Spleen (tissue), 11 donors: ENCODE measurements around the gene SETBP1. TPM values are rescaled to one million over a fixed set of nuclear protein-coding genes. Genes with fewer than 3 reads are reported as not detected.
A peak's percentile ranks its signal among the peaks of the same experiment; 100 is the strongest.

Experiments
- DNase-seq: peaks from one replicate; pipeline ENCODE4 v3.0.0-alpha.2; 2020
- H3K27ac ChIP-seq, 8 donors: fragments of 200-600 bp; sonication (generic) in 7 of 8; 1 replicate in 4 of 8; 2 replicates in 4 of 8; pipeline versions ENCODE4 v1.5.0 to v1.8.0; 2016 to 2021; ENCODE audit warnings: inconsistent platforms in 4 of 8, mild to moderate bottlenecking in 4 of 8, moderate library complexity in 1 of 8
- H3K27me3 ChIP-seq, 7 donors: fragments of 200-600 bp; sonication (generic) in 6 of 7; replicated peaks in 1 of 7; 1 replicate in 4 of 7; 2 replicates in 3 of 7; pipeline versions ENCODE4 v1.5.0 to v1.8.0; 2016 to 2021; ENCODE audit warnings: inconsistent platforms in 3 of 7, mild to moderate bottlenecking in 1 of 7
- H3K36me3 ChIP-seq, 6 donors: fragments of 200-600 bp; sonication (generic) in 5 of 6; 1 replicate in 4 of 6; 2 replicates in 2 of 6; pipeline versions ENCODE4 v1.5.0 to v1.8.0; 2016 to 2021; ENCODE audit warnings: inconsistent platforms in 2 of 6
- H3K4me1 ChIP-seq, 6 donors: fragments of 200-600 bp; sonication (generic) in 5 of 6; 1 replicate in 3 of 6; 2 replicates in 3 of 6; pipeline versions ENCODE4 v1.5.0 to v1.8.0; 2016 to 2021; ENCODE audit warnings: inconsistent platforms in 3 of 6
- H3K4me3 ChIP-seq, 8 donors: fragments of 200-600 bp; sonication (generic) in 7 of 8; 1 replicate in 4 of 8; 2 replicates in 4 of 8; pipeline versions ENCODE4 v1.5.0 to v1.8.0; 2016 to 2021; ENCODE audit warnings: inconsistent platforms in 4 of 8, mild to moderate bottlenecking in 4 of 8, moderate library complexity in 2 of 8
- H3K9me3 ChIP-seq, 8 donors: fragments of 200-600 bp; sonication (generic) in 7 of 8; 1 replicate in 4 of 8; 2 replicates in 4 of 8; pipeline versions ENCODE4 v1.5.0 to v1.8.0; 2016 to 2021; ENCODE audit warnings: inconsistent platforms in 4 of 8
- POLR2A ChIP-seq, 3 donors: fragments of 450-650 bp; IDR thresholded peaks; one replicate each; pipeline ENCODE4 v1.5.1; 2017; ENCODE audit warnings: antibody characterized with exemption in 3 of 3, mild to moderate bottlenecking in 1 of 3
- POLR2AphosphoS5 ChIP-seq, 3 donors: sonication (generic); formaldehyde crosslinking; IDR thresholded peaks; one replicate each; pipeline ENCODE4 v1.5.1; 2017; ENCODE audit warnings: antibody characterized with exemption in 3 of 3
- WGBS, 5 donors: extraction: QIAGEN DNeasy Blood & Tissue Kit in 3 of 5; methylation state at CpG; one replicate each; pipeline versions ENCODE4 v1.1.5 to v1.1.7; 2013 to 2018; 5-methylcytosine and 5-hydroxymethylcytosine counted together
- intact Hi-C: fragments of 100-400 bp; cut with DNase I; formaldehyde crosslinking; loops from one replicate; pipeline ENCODE4 v1.15.0; 2023; ENCODE audit warnings: low total_unique reads
- polyA plus RNA-seq, 3 donors: library from polyadenylated mRNA; stranded (reverse); fragments of 200-250 nt; gene quantifications; one replicate each; pipeline ENCODE4 v1.2.1, GENCODE V29; 2013
- total RNA-seq, 7 donors: library from RNA; depleted of rRNA in 3 of 7; stranded (reverse); fragments of >200 nt in 3 of 7; fragmentation: NEBNext Ultra II Directional in 4 of 7; extraction: Animal tissue kit (Norgen Biotek cat#: 25700) in 4 of 7; gene quantifications; one replicate each; pipeline versions ENCODE4 v1.1.0 to v1.2.1, GENCODE V29; 2016 to 2021
- TF ChIP-seq, protein P1 (sequence below), 11 experiments: fragments of 200-600 bp in 7 of 11; fragments of 450-650 bp in 4 of 11; sonication (generic) in 4 of 11; IDR thresholded peaks in 8 of 11; conservative IDR thresholded peaks in 3 of 11; 1 replicate in 7 of 11; 2 replicates in 4 of 11; pipeline versions ENCODE4 v1.4.0 to v1.8.0; 2016 to 2021; ENCODE audit warnings: antibody characterized with exemption in 11 of 11, inconsistent platforms in 4 of 11, mild to moderate bottlenecking in 1 of 11
- donor health status: healthy with polysubstance abuse.
- donor health status: DM: no; HTN: no; CAD: no; lungs with moderate emphysema.
- donor health status: DM: no; HTN: no; CAD: no.
- donor health status: Bipolar disorder and iron deficiency.
- donor health status: healthy.
- donor health status: DM: no; HTN: no; CAD: no.
- donor health status: DM: yes; HTN: yes; CAD: no.

Gene SETBP1
- total and polyA plus RNA-seq, 10 donors: 2.0 to 50.7 (median 33.1) TPM

DNA sequence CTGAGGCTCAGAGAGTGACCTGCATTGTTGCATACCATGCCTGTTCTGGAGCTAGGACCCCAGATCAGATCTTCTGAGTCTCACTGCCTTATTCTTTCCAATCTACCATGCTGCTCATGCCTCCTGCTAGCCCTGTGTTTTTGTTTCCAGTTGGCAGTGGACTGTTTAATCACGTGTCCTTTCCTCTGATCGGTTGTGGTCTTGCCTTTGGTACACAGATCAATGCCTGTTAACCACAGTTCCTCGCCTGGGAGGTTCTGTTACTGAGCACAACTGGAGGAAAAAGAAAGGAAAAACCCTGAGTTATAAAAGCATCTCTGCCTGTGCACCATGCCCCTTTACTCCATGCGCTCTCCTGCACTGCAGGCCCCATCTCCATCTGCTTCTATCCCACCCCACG lies 329.1 kb downstream of the SETBP1 start:
- Histone ChIP-seq H3K4me3 (no peak overlapping the region), H3K36me3 (no peaks in the 10 kb centered on the region), H3K9me3 (no peaks in the 10 kb centered on the region), H3K27me3 (no peaks in the 10 kb centered on the region), H3K27ac (no peak overlapping the region), H3K4me1 (peaks cover 6 to 23% (median 14%) of the 10 kb centered on the region in 6 donors)
- DNase-seq: no peak
- intact Hi-C loops: no loop called here
- TF ChIP-seq POLR2AphosphoS5 (IDR thresholded peaks at IDR 0.05): no peak
- TF ChIP-seq, protein P1, sequence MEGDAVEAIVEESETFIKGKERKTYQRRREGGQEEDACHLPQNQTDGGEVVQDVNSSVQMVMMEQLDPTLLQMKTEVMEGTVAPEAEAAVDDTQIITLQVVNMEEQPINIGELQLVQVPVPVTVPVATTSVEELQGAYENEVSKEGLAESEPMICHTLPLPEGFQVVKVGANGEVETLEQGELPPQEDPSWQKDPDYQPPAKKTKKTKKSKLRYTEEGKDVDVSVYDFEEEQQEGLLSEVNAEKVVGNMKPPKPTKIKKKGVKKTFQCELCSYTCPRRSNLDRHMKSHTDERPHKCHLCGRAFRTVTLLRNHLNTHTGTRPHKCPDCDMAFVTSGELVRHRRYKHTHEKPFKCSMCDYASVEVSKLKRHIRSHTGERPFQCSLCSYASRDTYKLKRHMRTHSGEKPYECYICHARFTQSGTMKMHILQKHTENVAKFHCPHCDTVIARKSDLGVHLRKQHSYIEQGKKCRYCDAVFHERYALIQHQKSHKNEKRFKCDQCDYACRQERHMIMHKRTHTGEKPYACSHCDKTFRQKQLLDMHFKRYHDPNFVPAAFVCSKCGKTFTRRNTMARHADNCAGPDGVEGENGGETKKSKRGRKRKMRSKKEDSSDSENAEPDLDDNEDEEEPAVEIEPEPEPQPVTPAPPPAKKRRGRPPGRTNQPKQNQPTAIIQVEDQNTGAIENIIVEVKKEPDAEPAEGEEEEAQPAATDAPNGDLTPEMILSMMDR (IDR thresholded peaks at IDR 0.05 in 8 of 11, conservative IDR thresholded peaks at IDR 0.05 in 3 of 11): no peak
- TF ChIP-seq POLR2A (IDR thresholded peaks at IDR 0.05): no peak
- 69 to 81% (median 74%) methylated on average over 5 of the region's 5 CpGs for WGBS, 5 donors

DNA sequence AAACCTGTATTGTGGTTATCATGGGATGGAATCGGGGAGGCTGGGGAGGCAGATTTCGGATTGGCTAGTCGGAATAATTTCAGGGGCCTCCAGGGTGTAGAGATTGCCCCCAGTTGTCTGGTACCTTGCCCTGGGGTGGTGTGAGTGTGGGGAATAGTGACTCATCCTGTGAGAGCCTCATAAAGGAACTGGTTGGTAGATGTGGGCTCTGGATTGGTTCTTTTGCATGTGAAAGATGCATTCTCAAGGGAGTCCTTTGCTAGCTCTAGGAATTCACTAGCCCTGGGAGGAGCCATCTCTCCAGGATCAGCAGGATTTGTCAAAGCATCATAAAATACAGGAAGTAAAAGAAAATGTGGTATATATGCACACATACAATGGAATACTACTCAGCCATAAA lies 331.6 kb downstream of the SETBP1 start:
- WGBS, 5 donors: 91 to 97% (median 95%) methylated on average over 3 of the region's 3 CpGs
- intact Hi-C loops: no loop called here
- H3K4me3 ChIP-seq: no peak overlapping the region
- no peak for DNase-seq
- TF ChIP-seq POLR2A (IDR thresholded peaks at IDR 0.05): no peak
- TF ChIP-seq POLR2AphosphoS5 (IDR thresholded peaks at IDR 0.05): no peak
- TF ChIP-seq, protein P1 (IDR thresholded peaks at IDR 0.05 in 8 of 11, conservative IDR thresholded peaks at IDR 0.05 in 3 of 11): no peak
- H3K9me3 ChIP-seq: no peaks in the 10 kb centered on the region
- H3K27me3 ChIP-seq: no peaks in the 10 kb centered on the region
- H3K36me3 ChIP-seq: no peaks in the 10 kb centered on the region
- peaks cover 6 to 23% (median 14%) of the 10 kb centered on the region in 6 donors for H3K4me1 ChIP-seq
- no peak overlapping the region for H3K27ac ChIP-seq

DNA sequence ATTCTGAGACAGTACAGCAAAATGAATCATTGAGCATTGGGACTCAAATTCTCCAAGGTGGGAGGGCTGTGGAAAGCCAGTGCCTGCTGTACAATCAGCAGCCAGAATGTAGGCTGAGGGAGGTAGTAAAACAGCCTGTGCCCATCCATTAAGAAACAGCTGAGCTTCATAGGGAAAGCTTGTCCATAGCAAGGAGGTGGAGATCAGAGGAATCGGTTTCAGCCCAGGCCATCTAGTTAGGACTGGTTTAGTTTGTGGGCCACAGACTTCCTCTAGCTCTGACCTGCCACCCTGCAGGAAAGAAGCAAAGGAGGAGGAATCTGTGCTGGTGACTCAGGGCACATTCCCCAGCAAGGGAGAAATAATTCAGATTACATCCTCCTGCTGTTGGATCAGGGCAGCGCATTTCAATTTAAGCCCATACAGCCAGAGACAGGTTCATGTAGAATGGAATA lies 333.4 kb downstream of the SETBP1 start:
- no peak for TF ChIP-seq POLR2AphosphoS5 (IDR thresholded peaks at IDR 0.05)
- TF ChIP-seq, protein P1 (IDR thresholded peaks at IDR 0.05 in 8 of 11, conservative IDR thresholded peaks at IDR 0.05 in 3 of 11): peak in 1 of 11 experiments; percentile 46
- no peak for DNase-seq
- Histone ChIP-seq H3K9me3 (no peaks in the 10 kb centered on the region), H3K4me1 (peaks cover 2 to 14% (median 9%) of the 10 kb centered on the region in 6 donors), H3K4me3 (no peak overlapping the region), H3K36me3 (no peaks in the 10 kb centered on the region), H3K27me3 (no peaks in the 10 kb centered on the region), H3K27ac (no peak overlapping the region)
- WGBS, 5 donors: 73 to 100% (median 90%) methylated on average over 2 of the region's 2 CpGs
- intact Hi-C loops: no loop called here

DNA sequence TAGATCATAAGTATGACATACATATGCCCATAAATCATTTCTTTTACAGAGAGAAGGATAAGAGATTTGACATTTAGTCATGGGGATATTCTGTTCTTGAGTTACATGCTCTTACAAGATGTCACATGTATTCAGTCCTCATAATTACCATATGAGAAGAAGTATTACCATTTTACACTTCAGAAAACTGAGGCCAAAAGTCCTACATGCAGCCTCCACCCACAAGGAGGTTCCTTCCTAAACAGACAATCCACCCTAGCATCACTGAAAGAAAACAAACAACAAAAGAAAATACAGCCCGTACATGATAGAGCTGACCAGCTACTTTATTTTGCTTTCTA lies 335.1 kb downstream of the SETBP1 start:
- Histone ChIP-seq H3K27ac (no peak overlapping the region), H3K27me3 (no peaks in the 10 kb centered on the region), H3K36me3 (no peaks in the 10 kb centered on the region), H3K9me3 (no peaks in the 10 kb centered on the region), H3K4me3 (no peak overlapping the region), H3K4me1 (no peaks in the 10 kb centered on the region)
- 68 to 92% (median 82%) methylated on average over 1 of the region's 1 CpG for WGBS, 5 donors
- intact Hi-C loops: no loop called here
- TF ChIP-seq POLR2AphosphoS5 (IDR thresholded peaks at IDR 0.05): no peak
- no peak for TF ChIP-seq POLR2A (IDR thresholded peaks at IDR 0.05)
- TF ChIP-seq, protein P1 (IDR thresholded peaks at IDR 0.05 in 8 of 11, conservative IDR thresholded peaks at IDR 0.05 in 3 of 11): no peak
- no peak for DNase-seq
